T-helper 17 cell (primary cell): ENCODE data around the gene ATP8A2. TPM values are rescaled to one million over a fixed set of nuclear protein-coding genes. Genes with fewer than 3 reads are reported as not detected.
A peak's percentile ranks its signal among the peaks of the same experiment; 100 is the strongest.

Experiments used
- ATAC-seq: fragments of 150-1000 bp; cut with Tn5 transposase; 2 replicates; pipeline ENCODE4 v1.10.0; 2021; ENCODE audit warnings: mild to moderate bottlenecking, moderate library complexity
- DNase-seq, 3 donors: peaks; one replicate each; pipeline versions ENCODE4 v3.0.0 to v3.0.0-alpha.2; 2020 to 2021
- H3K9me3 ChIP-seq: one replicate; pipeline ENCODE4 v1.7.0; 2013; ENCODE audit warnings: low read length, mild to moderate bottlenecking; ENCODE audit not compliant: control insufficient read depth, poor library complexity, severe bottlenecking
- H3K27ac Mint-ChIP-seq: one replicate; pipeline ENCODE4 v1.8.0; 2022; ENCODE audit warnings: mild to moderate bottlenecking, moderate library complexity, mixed read lengths
- H3K27me3 Mint-ChIP-seq: one replicate; pipeline ENCODE4 v1.8.0; 2022; ENCODE audit warnings: mixed read lengths
- H3K36me3 Mint-ChIP-seq: one replicate; pipeline ENCODE4 v1.8.0; 2022; ENCODE audit warnings: low read depth, mixed read lengths
- H3K4me1 Mint-ChIP-seq: one replicate; pipeline ENCODE4 v1.8.0; 2022; ENCODE audit warnings: mild to moderate bottlenecking, mixed read lengths
- H3K4me3 Mint-ChIP-seq: one replicate; pipeline ENCODE4 v1.8.0; 2022; ENCODE audit warnings: mild to moderate bottlenecking, moderate library complexity, mixed read lengths
- total RNA-seq, 4 donors: library from RNA in 2 of 4; stranded (reverse) in 2 of 4; gene quantifications; one replicate each; pipeline ENCODE4 v1.2.3 and lab custom pipeline; 2022 to 2026

The ATP8A2 gene
- total RNA-seq, 2 donors from 2014 or later, result 0.18 to 0.20 TPM

- DNase-seq, result no peak
- Mint-ChIP-seq H3K27me3 (no peaks in the 10 kb centered on the region), H3K4me3 (no peak overlapping the region), H3K4me1 (peaks cover 16% of the 10 kb centered on the region), H3K36me3 (no peaks in the 10 kb centered on the region), H3K27ac (peak overlapping the region; percentile 12)
- H3K9me3 ChIP-seq, result no peaks in the 10 kb centered on the region
- no peak for ATAC-seq
Observed at GRCh38 chr13:25872481-25873241, 500.9 kb downstream of the ATP8A2 start.

- Mint-ChIP-seq H3K4me3 (no peak overlapping the region), H3K27ac (peak overlapping the region; percentile 12), H3K27me3 (no peaks in the 10 kb centered on the region), H3K4me1 (peaks cover 16% of the 10 kb centered on the region), H3K36me3 (no peaks in the 10 kb centered on the region)
- H3K9me3 ChIP-seq, result no peaks in the 10 kb centered on the region
- DNase-seq (no peak), ATAC-seq (no peak)
Observed at GRCh38 chr13:25873242-25873612, 501.5 kb downstream of the ATP8A2 start.

DNA sequence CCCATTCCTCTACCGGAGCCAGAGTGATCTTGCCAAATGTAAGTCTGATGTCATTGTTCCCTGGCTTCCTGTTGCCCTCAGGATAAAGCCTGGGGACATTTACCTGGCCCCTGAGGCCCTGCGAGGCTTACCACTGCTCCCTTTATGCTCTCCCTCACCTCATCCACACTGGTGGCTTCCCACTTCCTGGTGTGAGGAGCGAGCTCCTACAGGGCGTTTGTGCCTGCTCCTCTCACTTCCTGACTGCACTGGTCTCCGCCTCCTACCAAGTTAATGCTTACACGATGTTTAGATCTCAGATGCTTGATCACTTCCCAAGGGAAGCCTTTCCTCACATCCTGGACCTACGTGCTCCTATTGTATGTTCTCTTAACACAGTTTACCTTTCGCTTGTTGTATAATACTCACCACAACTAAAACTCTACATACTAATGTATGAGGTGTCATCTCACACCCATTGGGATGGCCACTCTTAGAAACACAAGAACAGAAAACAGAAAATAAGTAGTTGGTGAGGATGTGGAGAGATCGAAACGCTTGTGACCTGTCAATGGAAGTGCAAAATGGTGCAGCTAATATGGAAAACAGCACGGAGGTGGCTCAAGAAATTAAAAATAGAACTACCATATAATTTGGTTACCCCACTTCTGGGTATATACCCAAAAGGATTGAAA, 502.4 kb downstream of the ATP8A2 start:
- H3K4me1 Mint-ChIP-seq, result peaks cover 16% of the 10 kb centered on the region
- peak overlapping the region; percentile 0 for H3K27ac Mint-ChIP-seq
- DNase-seq, result no peak
- H3K4me3 Mint-ChIP-seq, result no peak overlapping the region
- no peaks in the 10 kb centered on the region for H3K27me3 Mint-ChIP-seq
- H3K36me3 Mint-ChIP-seq, result no peaks in the 10 kb centered on the region
- ATAC-seq, result no peak
- H3K9me3 ChIP-seq, result no peaks in the 10 kb centered on the region

- no peaks in the 10 kb centered on the region for H3K9me3 ChIP-seq
- H3K27me3 Mint-ChIP-seq, result no peaks in the 10 kb centered on the region
- no peaks in the 10 kb centered on the region for H3K36me3 Mint-ChIP-seq
- DNase-seq (peak in 1 of 3 donors; percentile 26), ATAC-seq (peak; percentile 81)
- peaks cover 16% of the 10 kb centered on the region for H3K4me1 Mint-ChIP-seq
- peak overlapping the region; percentile 0 for H3K27ac Mint-ChIP-seq
- peak overlapping the region; percentile 62 for H3K4me3 Mint-ChIP-seq
Observed at GRCh38 chr13:25874907-25875306, 503.1 kb downstream of the ATP8A2 start.

DNA sequence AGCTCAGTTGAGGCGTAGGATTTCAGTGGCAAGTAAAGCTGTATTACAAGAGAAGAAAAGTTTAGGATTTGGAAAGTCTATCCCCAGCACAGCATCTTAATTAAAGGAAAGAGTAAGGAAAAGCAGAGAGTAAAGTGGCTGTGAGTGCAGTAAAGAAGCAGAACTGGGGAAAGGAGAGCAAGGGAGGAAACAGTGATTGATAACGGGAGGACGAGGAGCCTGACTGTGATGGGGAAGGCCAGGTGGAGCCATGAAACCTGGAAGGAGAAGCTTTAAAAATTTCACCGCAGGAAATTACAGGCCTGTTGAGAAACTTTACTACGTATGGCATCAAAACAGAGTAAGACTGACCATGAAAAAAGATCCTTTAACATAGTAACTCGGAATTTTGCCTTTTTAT, 504.5 kb downstream of the ATP8A2 start:
- DNase-seq (no peak), ATAC-seq (no peak)
- no peaks in the 10 kb centered on the region for H3K27me3 Mint-ChIP-seq
- peaks cover 10% of the 10 kb centered on the region for H3K4me1 Mint-ChIP-seq
- no peaks in the 10 kb centered on the region for H3K9me3 ChIP-seq
- H3K4me3 Mint-ChIP-seq, result no peak overlapping the region
- no peaks in the 10 kb centered on the region for H3K36me3 Mint-ChIP-seq
- no peak overlapping the region for H3K27ac Mint-ChIP-seq

DNA sequence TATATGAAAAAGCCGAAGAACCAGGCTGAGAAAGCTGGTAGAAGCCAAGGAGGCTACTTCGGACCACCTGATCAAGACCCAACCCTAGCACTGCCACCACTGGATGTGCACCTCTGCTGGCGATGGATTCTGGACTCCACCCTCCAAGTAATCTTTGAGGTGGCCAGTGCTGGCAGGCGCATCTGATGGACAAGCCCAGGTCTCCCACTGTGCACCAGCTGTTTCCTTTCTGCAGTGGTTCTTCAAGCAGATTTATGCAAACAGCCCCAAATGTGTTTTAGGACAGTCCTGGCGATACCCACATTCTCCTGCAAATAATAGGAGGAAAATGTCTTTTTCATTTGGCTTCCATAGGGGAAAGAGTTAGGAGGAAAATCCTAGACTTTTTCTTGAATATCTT, 507.7 kb downstream of the ATP8A2 start:
- Mint-ChIP-seq H3K36me3 (no peaks in the 10 kb centered on the region), H3K4me3 (no peak overlapping the region), H3K4me1 (peaks cover 7% of the 10 kb centered on the region), H3K27ac (peak overlapping the region; percentile 29), H3K27me3 (no peaks in the 10 kb centered on the region)
- DNase-seq (no peak), ATAC-seq (no peak)
- H3K9me3 ChIP-seq, result no peaks in the 10 kb centered on the region

DNA sequence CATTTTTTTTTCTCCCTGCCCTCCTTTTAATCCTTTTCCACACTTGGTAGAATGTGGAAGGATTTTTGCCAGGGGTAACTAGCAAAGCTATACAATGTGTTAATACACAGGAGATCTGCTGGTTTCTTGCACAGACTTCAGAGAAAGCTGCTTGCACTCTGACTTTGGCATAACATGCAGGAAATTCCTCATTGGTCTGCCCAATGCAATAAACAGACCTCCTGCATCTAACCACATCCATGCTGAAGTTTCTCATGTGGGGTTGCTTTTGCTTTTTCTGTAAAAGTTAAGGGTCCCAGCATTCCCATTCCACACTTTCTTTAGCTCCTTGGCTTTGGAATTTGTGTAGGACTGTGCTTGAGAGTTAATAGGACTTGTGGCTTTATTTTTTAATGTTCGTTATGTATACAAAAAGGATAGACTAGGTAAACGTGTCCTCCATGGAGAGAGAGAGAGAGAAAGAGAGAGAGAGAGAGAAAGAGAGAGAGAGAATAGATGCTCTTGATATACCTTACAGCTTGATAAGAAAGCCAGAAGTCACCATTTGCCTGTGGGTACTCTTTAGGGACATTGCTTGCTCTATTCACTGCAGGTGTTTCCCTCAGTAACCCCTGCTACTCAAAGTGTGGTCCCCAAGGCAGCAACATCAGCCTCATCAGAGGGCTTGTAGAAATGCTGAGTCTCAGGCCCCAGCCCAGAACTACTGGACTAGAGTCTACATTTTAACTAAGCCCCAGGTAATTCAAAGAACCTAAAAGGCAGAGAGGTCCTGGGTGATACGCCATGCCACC, 509.6 kb downstream of the ATP8A2 start:
- no peaks in the 10 kb centered on the region for H3K9me3 ChIP-seq
- Mint-ChIP-seq H3K36me3 (no peaks in the 10 kb centered on the region), H3K27ac (no peak overlapping the region), H3K4me3 (no peak overlapping the region), H3K27me3 (no peaks in the 10 kb centered on the region), H3K4me1 (peaks cover 5% of the 10 kb centered on the region)
- ATAC-seq (no peak), DNase-seq (no peak)

DNA sequence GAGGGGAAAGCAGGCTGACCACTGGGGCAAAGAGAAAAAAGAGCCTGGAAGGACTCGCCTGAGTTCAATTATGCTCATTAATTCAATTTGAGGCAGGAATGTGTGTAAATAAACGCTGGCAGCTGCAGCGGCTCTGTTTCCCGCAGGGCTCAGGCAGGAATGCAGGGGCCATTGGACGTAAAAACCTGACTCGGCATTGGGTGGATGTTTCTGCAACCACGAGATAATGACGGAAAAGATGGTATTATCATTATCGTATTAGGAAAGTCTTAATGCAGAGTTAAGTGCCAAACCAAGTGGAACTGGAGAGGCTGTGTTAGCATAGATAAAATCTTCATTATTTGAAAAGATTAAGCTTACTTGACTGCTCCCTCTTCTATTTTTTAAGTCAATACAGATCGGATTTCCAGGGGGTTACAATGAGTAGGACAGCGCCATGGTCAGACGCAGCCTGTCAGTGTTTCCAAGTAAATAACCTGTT, 510.2 kb downstream of the ATP8A2 start:
- ATAC-seq, result no peak
- no peak for DNase-seq
- Mint-ChIP-seq H3K4me3 (no peak overlapping the region), H3K27ac (no peak overlapping the region), H3K27me3 (no peaks in the 10 kb centered on the region), H3K4me1 (peaks cover 5% of the 10 kb centered on the region), H3K36me3 (no peaks in the 10 kb centered on the region)
- H3K9me3 ChIP-seq, result no peaks in the 10 kb centered on the region

DNA sequence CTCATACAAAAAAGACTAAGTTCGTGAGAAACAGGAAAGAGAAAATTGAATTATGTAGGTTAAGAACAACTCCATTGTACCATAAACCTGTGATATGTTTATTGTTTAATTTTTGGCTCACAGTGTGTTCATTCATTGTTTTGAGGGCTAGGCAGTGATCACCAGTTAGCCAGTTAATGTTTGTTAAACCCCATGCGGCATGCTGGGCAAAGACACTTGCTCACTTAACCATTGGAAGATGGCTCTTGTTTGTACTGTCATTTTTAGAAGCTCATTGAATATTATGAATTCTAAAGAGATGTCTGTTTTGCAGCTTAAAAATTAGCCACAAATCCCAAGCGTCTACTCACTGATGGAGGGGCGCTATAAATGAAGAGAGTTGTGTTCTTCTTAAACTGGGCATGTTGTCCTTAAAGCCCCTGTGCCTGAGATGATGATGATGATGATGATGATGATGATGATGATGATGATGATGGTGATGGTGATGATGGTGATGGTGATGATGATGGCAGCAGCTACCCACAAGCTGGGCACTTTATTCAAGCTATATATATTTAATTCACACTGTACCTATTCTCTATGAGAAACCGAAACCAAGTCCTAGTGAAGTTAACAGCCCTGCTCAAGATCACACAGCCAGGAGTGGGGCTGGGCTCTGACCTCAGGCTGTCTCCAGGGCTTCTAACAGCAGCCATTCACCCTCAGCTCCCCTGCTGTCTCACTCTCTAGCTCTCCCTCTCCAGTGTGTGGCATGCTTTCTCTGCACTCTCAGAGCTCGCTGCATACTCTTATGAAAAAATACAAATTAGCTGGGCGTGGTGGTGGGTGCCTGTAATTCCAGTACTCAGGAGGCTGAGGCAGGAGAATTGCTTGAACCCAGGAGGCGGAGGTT, 510.9 kb downstream of the ATP8A2 start:
- Mint-ChIP-seq H3K27me3 (no peaks in the 10 kb centered on the region), H3K27ac (peak overlapping the region; percentile 54), H3K4me3 (no peak overlapping the region), H3K4me1 (peaks cover 5% of the 10 kb centered on the region), H3K36me3 (no peaks in the 10 kb centered on the region)
- DNase-seq, result no peak
- ATAC-seq, result peak; percentile 76
- H3K9me3 ChIP-seq, result no peaks in the 10 kb centered on the region

DNA sequence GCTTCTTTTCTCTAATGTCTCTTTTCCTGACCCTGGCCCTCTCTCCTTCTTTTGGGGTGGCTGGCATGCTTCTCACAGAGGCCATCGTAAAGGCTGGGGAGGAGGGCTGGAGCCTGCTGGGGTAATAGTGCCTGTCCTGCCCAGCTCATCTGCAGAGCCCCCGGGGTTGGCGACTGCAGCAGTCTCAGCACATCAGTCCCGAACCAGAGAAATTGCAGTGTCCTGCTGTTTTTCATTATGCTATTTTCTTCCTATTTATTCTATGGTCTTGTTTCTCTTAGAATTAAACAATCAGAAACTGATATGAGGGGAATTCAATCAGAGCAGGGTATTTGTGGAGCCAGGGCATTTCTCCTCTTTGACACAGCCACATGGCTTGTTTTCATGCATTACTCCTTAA, 513.6 kb downstream of the ATP8A2 start:
- no peaks in the 10 kb centered on the region for H3K9me3 ChIP-seq
- Mint-ChIP-seq H3K36me3 (no peaks in the 10 kb centered on the region), H3K27ac (peak overlapping the region; percentile 60), H3K4me3 (no peak overlapping the region), H3K4me1 (peaks cover 9% of the 10 kb centered on the region), H3K27me3 (no peaks in the 10 kb centered on the region)
- DNase-seq, result no peak
- no peak for ATAC-seq

DNA sequence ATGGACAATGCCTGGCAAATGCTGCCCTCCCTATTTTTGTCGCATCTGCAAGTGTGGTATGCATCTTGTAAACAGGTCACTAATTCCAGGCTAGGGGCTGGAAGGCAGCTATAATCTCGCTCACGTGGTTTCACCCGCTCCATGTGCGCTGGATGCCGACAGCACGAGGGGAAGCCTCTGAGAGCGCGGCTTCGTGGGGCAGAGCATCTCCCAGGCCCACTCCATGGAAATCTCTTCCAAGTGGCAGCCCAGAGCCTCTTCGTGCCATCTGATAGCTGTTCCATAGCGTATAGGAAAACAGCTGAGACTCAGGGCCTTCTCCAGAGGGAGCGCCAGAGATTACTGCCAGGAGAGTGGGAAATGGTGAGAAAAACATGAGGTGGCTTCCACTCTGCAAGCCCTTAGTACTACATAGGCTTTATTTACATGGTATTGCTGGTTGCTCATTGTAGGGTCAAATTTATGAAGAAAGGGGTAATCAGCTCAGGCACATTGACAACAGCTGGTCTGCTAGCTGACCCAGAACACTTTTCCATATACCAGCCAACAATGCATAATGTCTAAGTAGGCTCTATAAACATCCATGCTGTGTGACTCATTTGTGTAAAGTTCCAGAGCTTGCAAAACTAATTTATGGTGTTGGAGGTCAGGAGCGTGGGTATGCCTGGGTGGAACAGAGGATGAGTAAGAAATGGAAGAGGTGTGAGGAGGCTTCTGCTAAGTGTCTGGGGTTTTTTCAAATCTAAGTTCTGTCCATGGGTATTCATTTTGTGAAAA, 514.9 kb downstream of the ATP8A2 start:
- no peaks in the 10 kb centered on the region for H3K9me3 ChIP-seq
- ATAC-seq, result no peak
- Mint-ChIP-seq H3K4me1 (peaks cover 9% of the 10 kb centered on the region), H3K27ac (no peak overlapping the region), H3K27me3 (no peaks in the 10 kb centered on the region), H3K36me3 (no peaks in the 10 kb centered on the region), H3K4me3 (no peak overlapping the region)
- no peak for DNase-seq
